CD4-positive, alpha-beta T cell treated with Interleukin-6 for 4 hours (primary cell): ENCODE measurements around the gene PITHD1.
"Not testable (repeated sequence)": the region's sequence is repeated elsewhere in the genome, so short reads cannot be mapped to it uniquely, and the experiment has no call there.

ENCODE experiments used
- DNase-seq: peaks from one replicate; pipeline ENCODE4 v3.0.0-alpha.2; 2020; ENCODE audit warnings: mixed read lengths

Gene PITHD1

GRCh38 chr1:23827717-23828116 is 49.5 kb downstream of the PITHD1 start:
- no peak for DNase-seq

- DNase-seq: not testable (repeated sequence)
Observed at GRCh38 chr1:23834156-23834555, 55.9 kb downstream of the PITHD1 start.

GRCh38 chr1:23836037-23836436 is 57.8 kb downstream of the PITHD1 start:
- DNase-seq: no peak
